H9 (cell line): Measurements from ENCODE around the gene PARM1. TPM values are rescaled to one million over a fixed set of nuclear protein-coding genes. Genes with fewer than 3 reads are reported as not detected.

ENCODE experiments used
- DNase-seq: peaks from one replicate; pipeline ENCODE4 v3.0.0-alpha.2; 2017
- H2AFZ ChIP-seq: one replicate; pipeline ENCODE4 v1.6.1; 2013; ENCODE audit warnings: mild to moderate bottlenecking, low read length, control low read depth, moderate library complexity
- H2AK5ac ChIP-seq: 2 replicates; pipeline ENCODE4 v1.6.1; 2013; ENCODE audit warnings: low read length, control low read depth, mixed read lengths; ENCODE audit not compliant: insufficient read length
- H2BK120ac ChIP-seq: one replicate; pipeline ENCODE4 v1.6.1; 2013; ENCODE audit warnings: low read depth, mild to moderate bottlenecking, low read length, control low read depth, inconsistent platforms; ENCODE audit not compliant: poor library complexity, severe bottlenecking
- H2BK12ac ChIP-seq: 2 replicates; pipeline ENCODE4 v1.6.1; 2013; ENCODE audit warnings: low read length, control low read depth, mixed read lengths, low read depth; ENCODE audit not compliant: insufficient read length
- H2BK15ac ChIP-seq: 2 replicates; pipeline ENCODE4 v1.6.1; 2013; ENCODE audit warnings: low read depth, low read length, control low read depth
- H2BK20ac ChIP-seq: one replicate; pipeline ENCODE4 v1.6.1; 2013; ENCODE audit warnings: low read depth, mild to moderate bottlenecking, low read length, control low read depth, inconsistent platforms; ENCODE audit not compliant: poor library complexity, severe bottlenecking
- H2BK5ac ChIP-seq: 2 replicates; pipeline ENCODE4 v1.6.1; 2013; ENCODE audit warnings: low read length, control low read depth, mixed read lengths; ENCODE audit not compliant: insufficient read length
- H3K14ac ChIP-seq: 2 replicates; pipeline ENCODE4 v1.6.1; 2013; ENCODE audit warnings: low read length, control low read depth; ENCODE audit not compliant: insufficient read depth
- H3K18ac ChIP-seq: 2 replicates; pipeline ENCODE4 v1.6.1; 2013; ENCODE audit warnings: low read depth, mild to moderate bottlenecking, mixed read lengths, low read length, control low read depth; ENCODE audit not compliant: insufficient read length
- H3K23ac ChIP-seq: 2 replicates; pipeline ENCODE4 v1.6.1; 2013; ENCODE audit warnings: low read length, control low read depth, mixed read lengths, low read depth; ENCODE audit not compliant: insufficient read length
- H3K23me2 ChIP-seq: 2 replicates; pipeline ENCODE4 v1.6.1; 2013; ENCODE audit warnings: low read depth, mild to moderate bottlenecking, mixed read lengths, low read length, control low read depth; ENCODE audit not compliant: insufficient read length, poor library complexity, severe bottlenecking
- H3K27ac ChIP-seq: 2 replicates; pipeline ENCODE4 v1.5.1; 2013; ENCODE audit warnings: low read length, control low read depth, mixed read lengths, low read depth; ENCODE audit not compliant: insufficient read length
- H3K27me3 ChIP-seq: 2 replicates; pipeline ENCODE4 v1.6.1; 2013; ENCODE audit warnings: low read length, control low read depth, inconsistent platforms; ENCODE audit not compliant: insufficient read depth
- H3K4ac ChIP-seq: 2 replicates; pipeline ENCODE4 v1.6.1; 2013; ENCODE audit warnings: low read depth, mild to moderate bottlenecking, control low read depth, inconsistent platforms, low read length, moderate library complexity
- H3K4me1 ChIP-seq: 2 replicates; pipeline ENCODE4 v1.6.1; 2013; ENCODE audit warnings: low read length, control low read depth, inconsistent platforms; ENCODE audit not compliant: insufficient read depth
- H3K4me2 ChIP-seq: 2 replicates; pipeline ENCODE4 v1.6.1; 2013; ENCODE audit warnings: low read length, control low read depth, mixed read lengths; ENCODE audit not compliant: insufficient read length, insufficient read depth
- H3K56ac ChIP-seq: 2 replicates; pipeline ENCODE4 v1.6.1; 2013; ENCODE audit warnings: low read depth, mild to moderate bottlenecking, mixed read lengths, low read length, control low read depth; ENCODE audit not compliant: insufficient read length
- H3K79me1 ChIP-seq: 2 replicates; pipeline ENCODE4 v1.6.1; 2013; ENCODE audit warnings: low read depth, mild to moderate bottlenecking, moderate library complexity, low read length, control low read depth, inconsistent platforms; ENCODE audit not compliant: insufficient read depth, poor library complexity, severe bottlenecking
- H3K79me2 ChIP-seq: 2 replicates; pipeline ENCODE4 v1.6.1; 2013; ENCODE audit warnings: low read length, control low read depth, inconsistent platforms; ENCODE audit not compliant: insufficient read depth
- H3K9ac ChIP-seq: 2 replicates; pipeline ENCODE4 v1.6.1; 2013; ENCODE audit warnings: low read length, control low read depth, mixed read lengths; ENCODE audit not compliant: insufficient read length; ENCODE audit errors: extremely low read depth
- H3K9me3 ChIP-seq: one replicate; pipeline ENCODE4 v1.6.1; 2013; ENCODE audit warnings: low read depth, low read length, inconsistent platforms; ENCODE audit not compliant: control insufficient read depth
- H3T11ph ChIP-seq: one replicate; pipeline ENCODE4 v1.6.1; 2013; ENCODE audit warnings: mild to moderate bottlenecking, low read length, control low read depth, inconsistent platforms
- H4K20me1 ChIP-seq: one replicate; pipeline ENCODE4 v1.6.1; 2013; ENCODE audit not compliant: control insufficient read depth, insufficient read length, insufficient read depth
- H4K5ac ChIP-seq: 2 replicates; pipeline ENCODE4 v1.6.1; 2013; ENCODE audit warnings: low read depth, mild to moderate bottlenecking, mixed read lengths, low read length, control low read depth; ENCODE audit not compliant: insufficient read length
- H4K8ac ChIP-seq: replicated peaks from 2 replicates; pipeline ENCODE4 v1.6.1; 2013; ENCODE audit warnings: low read length, control low read depth, mixed read lengths, low read depth; ENCODE audit not compliant: insufficient read length
- H4K91ac ChIP-seq: 2 replicates; pipeline ENCODE4 v1.6.1; 2013; ENCODE audit warnings: low read depth, mild to moderate bottlenecking, moderate library complexity, mixed read lengths, low read length, control low read depth; ENCODE audit not compliant: insufficient read length
- H3K27ac Mint-ChIP-seq, 3 experiments: 2 replicates in 2 of 3; 3 replicates in 1 of 3; pipeline ENCODE4 v1.8.0; 2020 to 2021; ENCODE audit warnings: mixed read lengths in 3 of 3, mild to moderate bottlenecking in 1 of 3, moderate library complexity in 1 of 3
- H3K27me3 Mint-ChIP-seq: 2 replicates; pipeline ENCODE4 v1.8.0; 2021; ENCODE audit warnings: low read depth, mild to moderate bottlenecking, moderate library complexity, mixed read lengths
- H3K36me3 Mint-ChIP-seq, 3 experiments: 2 replicates in 2 of 3; 3 replicates in 1 of 3; pipeline ENCODE4 v1.8.0; 2020 to 2021; ENCODE audit warnings: low read depth in 3 of 3, mixed read lengths in 3 of 3; ENCODE audit not compliant: insufficient read depth in 1 of 3
- H3K4me1 Mint-ChIP-seq, 2 experiments: 2 replicates each; pipeline ENCODE4 v1.8.0; 2020; ENCODE audit warnings: mixed read lengths in 2 of 2
- H3K4me3 Mint-ChIP-seq, 2 experiments: 2 replicates in 1 of 2; 3 replicates in 1 of 2; pipeline ENCODE4 v1.8.0; 2020 to 2021; ENCODE audit warnings: mild to moderate bottlenecking in 2 of 2, mixed read lengths in 2 of 2, moderate library complexity in 1 of 2
- H3K9me3 Mint-ChIP-seq, 2 experiments: 2 replicates in 1 of 2; 3 replicates in 1 of 2; pipeline ENCODE4 v1.8.0; 2020; ENCODE audit warnings: mild to moderate bottlenecking in 2 of 2, mixed read lengths in 2 of 2, moderate library complexity in 1 of 2
- CTCF ChIP-seq: fragments of 200-600 bp; sonication (generic); conservative IDR thresholded peaks from 3 replicates; pipeline ENCODE4 v1.8.0; 2021; ENCODE audit warnings: antibody characterized with exemption, mild to moderate bottlenecking
- WGBS: extraction: QIAGEN DNeasy Blood & Tissue Kit; methylation state at CpG from one replicate; pipeline ENCODE4 v1.1.7; 2013; ENCODE audit warnings: missing lambda C conversion rate, low lambda C conversion rate, mixed read lengths; ENCODE audit not compliant: insufficient read length; ENCODE audit errors: extremely low coverage; 5-methylcytosine and 5-hydroxymethylcytosine counted together
- total RNA-seq: library from RNA; stranded (reverse); gene quantifications from 2 replicates; pipeline ENCODE4 v1.2.1, GENCODE V29; 2021

PARM1 gene
- total RNA-seq, 1 experiment from 2014 or later: 2.0 TPM

DNA sequence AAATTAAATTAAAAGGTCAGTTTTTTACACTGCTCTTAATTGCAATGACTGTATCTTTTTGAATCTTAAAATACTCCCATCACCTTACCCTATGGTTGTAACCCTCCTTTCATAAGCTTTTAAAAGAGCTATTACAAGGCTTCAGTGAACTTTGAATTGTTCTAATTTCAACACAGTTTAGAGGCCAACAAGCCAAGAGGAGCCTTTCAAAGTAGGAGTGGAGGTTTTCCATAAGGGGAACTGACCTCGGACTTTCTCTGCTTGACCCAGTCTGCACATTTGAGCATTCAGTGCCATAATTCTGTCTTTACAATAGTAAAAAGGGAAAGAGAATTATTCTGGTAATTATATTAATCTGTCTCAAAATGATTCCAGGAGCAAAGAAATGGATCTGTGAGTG lies 98.9 kb downstream of the PARM1 start:
- Histone ChIP-seq H3K4me1 (no peaks in the 10 kb centered on the region), H2AFZ (no peak overlapping the region), H2BK12ac (no peak overlapping the region), H2BK120ac (no peak overlapping the region), H4K5ac (no peak overlapping the region), H4K8ac (no peak overlapping the region), H3K4me2 (no peak overlapping the region), H3K14ac (no peak overlapping the region), H3K27ac (no peak overlapping the region), H2BK20ac (no peak overlapping the region), H3K4ac (no peak overlapping the region), H3K27me3 (no peaks in the 10 kb centered on the region), H3K9ac (no peak overlapping the region), H3K79me2 (no peaks in the 10 kb centered on the region), H2BK5ac (no peak overlapping the region), H4K91ac (no peak overlapping the region), H2AK5ac (no peak overlapping the region), H2BK15ac (no peak overlapping the region), H3K23me2 (no peaks in the 10 kb centered on the region), H3K79me1 (no peaks in the 10 kb centered on the region), H3K23ac (no peak overlapping the region), H3K18ac (no peak overlapping the region), H3K9me3 (no peaks in the 10 kb centered on the region), H4K20me1 (no peaks in the 10 kb centered on the region), H3K56ac (no peak overlapping the region), H3T11ph (no peak overlapping the region)
- peaks cover 0 to 2% (median 0%) of the 10 kb centered on the region in 3 experiments; a peak in 1 of 7 replicates for H3K36me3 Mint-ChIP-seq
- no peaks in the 10 kb centered on the region; a peak in 1 of 5 replicates for H3K9me3 Mint-ChIP-seq
- no peak for TF ChIP-seq CTCF
- H3K4me3 Mint-ChIP-seq: no peak overlapping the region
- no peak overlapping the region for H3K27ac Mint-ChIP-seq
- H3K4me1 Mint-ChIP-seq: peaks cover 3 to 5% of the 10 kb centered on the region in 2 experiments
- no peak for DNase-seq
- WGBS: no CpG with 5 or more reads among the region's 1 CpG
- H3K27me3 Mint-ChIP-seq: no peaks in the 10 kb centered on the region
